ENCODE results near the gene NDUFS2. TPM values are rescaled to one million over a fixed set of nuclear protein-coding genes. Genes with fewer than 3 reads are reported as not detected.

The NDUFS2 gene
- total RNA-seq, 3 donors from 2014 or later (not counting 1 experiment from before 2014, with no cell fraction given): 74.7 to 88.8 (median 84.7) TPM

- H3K9me3 ChIP-seq (ENCODE audit: control insufficient read depth, insufficient read depth, low read length): no peaks in the 10 kb centered on the region
- H3K4me3 ChIP-seq (ENCODE audit: low read length): peak within 1 kb of the TSS; percentile 76
- peaks cover 60% of the 10 kb centered on the region for H3K36me3 ChIP-seq (ENCODE audit: control insufficient read depth, insufficient read depth, low read length)
- Mint-ChIP-seq H3K4me3 (peak within 1 kb of the TSS; percentile 95), H3K9me3 (no peaks in the 10 kb centered on the region), H3K27ac (peak within 1 kb of the TSS; percentile 96 to 99), H3K36me3 (peaks cover 11% of the 10 kb centered on the region), H3K4me1 (peaks cover 61 to 68% of the 10 kb centered on the region in 2 donors), H3K27me3 (ENCODE audit: low read depth in 2 of 2) (no peaks in the 10 kb centered on the region)
- peaks cover 34% of the 10 kb centered on the region for H3K4me1 ChIP-seq (ENCODE audit: control insufficient read depth, insufficient read depth, low read length)
- no peaks in the 10 kb centered on the region for H3K27me3 ChIP-seq (ENCODE audit: control insufficient read depth, insufficient read depth, low read length)
- ATAC-seq (peak in 2 of 3 donors; percentile 6 to 48), DNase-seq (no peak)
- intact Hi-C loops (cut with micrococcal nuclease): loop anchor here (5.0 to 10.0 kb wide), 3 partner anchors 330 to 520 kb away; partner anchors contain the start of gene FCGR3A
- peak within 1 kb of the TSS; percentile 86 for H3K27ac ChIP-seq (ENCODE audit: low read length)
- 18% methylated on average over 10 of the region's 10 CpGs for WGBS (ENCODE audit: insufficient coverage)
- no peak for TF ChIP-seq CTCF (IDR thresholded peaks at IDR 0.05)
Observed at GRCh38 chr1:161215076-161215475, 12.9 kb downstream of the NDUFS2 start, which contains the start of gene FCER1G. FCER1G (plus strand) TSS chr1:161215295; CDS start chr1:161215322, 27 bp downstream.

GRCh38 chr1:161216945-161217712, 15.0 kb downstream of the NDUFS2 start:
- H3K9me3 Mint-ChIP-seq: no peaks in the 10 kb centered on the region

GRCh38 chr1:161217831-161218230, 15.7 kb downstream of the NDUFS2 start:
- DNase-seq (no peak), ATAC-seq (no peak)
- intact Hi-C loops (cut with micrococcal nuclease): loop anchor here (1.0 to 10.0 kb wide), 5 partner anchors 7 to 517 kb away; partner anchors contain the start of gene FCGR3A
- peak overlapping the region; percentile 96 to 99 for H3K27ac Mint-ChIP-seq
- WGBS (ENCODE audit: insufficient coverage): 46% methylated on average over 2 of the region's 6 CpGs
- no peaks in the 10 kb centered on the region for H3K27me3 ChIP-seq (ENCODE audit: control insufficient read depth, insufficient read depth, low read length)
- H3K36me3 Mint-ChIP-seq: peaks cover 9% of the 10 kb centered on the region
- H3K9me3 Mint-ChIP-seq: no peaks in the 10 kb centered on the region
- H3K4me1 Mint-ChIP-seq: peaks cover 62 to 77% of the 10 kb centered on the region in 2 donors
- peak overlapping the region; percentile 76 for H3K4me3 ChIP-seq (ENCODE audit: low read length)
- TF ChIP-seq CTCF (IDR thresholded peaks at IDR 0.05): no peak
- peak overlapping the region; percentile 86 for H3K27ac ChIP-seq (ENCODE audit: low read length)
- H3K36me3 ChIP-seq (ENCODE audit: control insufficient read depth, insufficient read depth, low read length): peaks cover 34% of the 10 kb centered on the region
- peaks cover 34% of the 10 kb centered on the region for H3K4me1 ChIP-seq (ENCODE audit: control insufficient read depth, insufficient read depth, low read length)
- peak overlapping the region; percentile 95 for H3K4me3 Mint-ChIP-seq
- no peaks in the 10 kb centered on the region for H3K9me3 ChIP-seq (ENCODE audit: control insufficient read depth, insufficient read depth, low read length)
- no peaks in the 10 kb centered on the region for H3K27me3 Mint-ChIP-seq (ENCODE audit: low read depth in 2 of 2)

More at GRCh38 chr1:161216945-161217712, 15.0 kb downstream of the NDUFS2 start:
- Mint-ChIP-seq H3K4me1 (peaks cover 56 to 70% of the 10 kb centered on the region in 2 donors), H3K36me3 (peaks cover 9% of the 10 kb centered on the region), H3K4me3 (peak overlapping the region; percentile 95), H3K27me3 (ENCODE audit: low read depth in 2 of 2) (no peaks in the 10 kb centered on the region), H3K27ac (peak overlapping the region; percentile 96 to 99)
- DNase-seq: peak; percentile 42 to 53
- Histone ChIP-seq H3K36me3 (ENCODE audit: control insufficient read depth, insufficient read depth, low read length) (peaks cover 41% of the 10 kb centered on the region), H3K4me1 (ENCODE audit: control insufficient read depth, insufficient read depth, low read length) (peaks cover 34% of the 10 kb centered on the region), H3K4me3 (ENCODE audit: low read length) (peak overlapping the region; percentile 76), H3K27ac (ENCODE audit: low read length) (peak overlapping the region; percentile 86), H3K27me3 (ENCODE audit: control insufficient read depth, insufficient read depth, low read length) (no peaks in the 10 kb centered on the region), H3K9me3 (ENCODE audit: control insufficient read depth, insufficient read depth, low read length) (no peaks in the 10 kb centered on the region)
- 27% methylated on average over 7 of the region's 7 CpGs for WGBS (ENCODE audit: insufficient coverage)
- ATAC-seq: peak; percentile 72 to 86 (median 80)
- TF ChIP-seq CTCF (IDR thresholded peaks at IDR 0.05): no peak
- intact Hi-C loops (cut with micrococcal nuclease): loop anchor here (1.0 to 10.0 kb wide), 5 partner anchors 8 to 518 kb away; partner anchors contain the start of gene FCGR3A
